Testis (tissue), 2 donors: ENCODE measurements around the gene OR11H12.
"Not testable (repeated sequence)": the region's sequence is repeated elsewhere in the genome, so short reads cannot be mapped to it uniquely, and the experiment has no call there.

Source experiments
- CTCF ChIP-seq, 3 experiments: fragments of 450-650 bp in 2 of 3; fragments of 200-600 bp in 1 of 3; sonication (generic) in 1 of 3; IDR thresholded peaks; one replicate each; pipeline ENCODE4 v1.5.1; 2016 to 2019; ENCODE audit warnings: antibody characterized with exemption in 3 of 3, mild to moderate bottlenecking in 2 of 3, moderate library complexity in 1 of 3
- POLR2A ChIP-seq: fragments of 450-650 bp; IDR thresholded peaks from one replicate; pipeline ENCODE4 v1.6.1; 2017; ENCODE audit warnings: antibody characterized with exemption, mild to moderate bottlenecking, moderate library complexity

GRCh38 chr14:18582908-18583307 lies 18.0 kb upstream of the OR11H12 start:
- TF ChIP-seq CTCF (IDR thresholded peaks at IDR 0.05); POLR2A: not testable (repeated sequence)
